Fibroblast of lung (primary cell): ENCODE measurements around the gene SVEP1.

Experiments used
- EZH2 ChIP-seq: IDR thresholded peaks from 2 replicates; pipeline ENCODE4 v1.5.1; 2012; ENCODE audit warnings: low read length, control low read depth, mild to moderate bottlenecking; ENCODE audit errors: missing control alignments
- TF ChIP-seq, protein P1 (sequence below), 2 donors: IDR thresholded peaks in 1 of 2; conservative IDR thresholded peaks in 1 of 2; 1 replicate in 1 of 2; 2 replicates in 1 of 2; pipeline ENCODE4 v1.5.1; 2011 to 2012; ENCODE audit warnings: low read length in 2 of 2, control low read depth in 1 of 2, inconsistent platforms in 1 of 2, low read depth in 1 of 2, mild to moderate bottlenecking in 1 of 2

DNA sequence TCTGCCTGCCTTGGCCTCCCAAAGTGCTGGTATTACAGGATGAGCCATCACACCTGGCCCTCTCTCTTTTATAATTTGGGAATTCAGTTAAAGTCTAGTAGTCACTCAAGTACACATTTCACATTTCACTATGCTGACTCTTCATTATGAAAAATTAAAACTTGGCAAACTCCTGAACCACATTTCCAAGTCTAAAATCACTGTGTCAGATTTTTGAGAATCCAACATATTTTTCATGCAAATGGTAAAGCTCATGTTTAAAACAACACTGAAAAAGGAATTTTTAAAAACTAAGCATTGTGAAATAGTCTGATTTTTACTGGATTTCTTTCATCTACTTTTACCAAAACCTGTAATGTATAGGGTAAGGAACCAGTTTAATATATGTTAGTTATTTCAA is 92.3 kb downstream of the SVEP1 start:
- TF ChIP-seq, protein P1, sequence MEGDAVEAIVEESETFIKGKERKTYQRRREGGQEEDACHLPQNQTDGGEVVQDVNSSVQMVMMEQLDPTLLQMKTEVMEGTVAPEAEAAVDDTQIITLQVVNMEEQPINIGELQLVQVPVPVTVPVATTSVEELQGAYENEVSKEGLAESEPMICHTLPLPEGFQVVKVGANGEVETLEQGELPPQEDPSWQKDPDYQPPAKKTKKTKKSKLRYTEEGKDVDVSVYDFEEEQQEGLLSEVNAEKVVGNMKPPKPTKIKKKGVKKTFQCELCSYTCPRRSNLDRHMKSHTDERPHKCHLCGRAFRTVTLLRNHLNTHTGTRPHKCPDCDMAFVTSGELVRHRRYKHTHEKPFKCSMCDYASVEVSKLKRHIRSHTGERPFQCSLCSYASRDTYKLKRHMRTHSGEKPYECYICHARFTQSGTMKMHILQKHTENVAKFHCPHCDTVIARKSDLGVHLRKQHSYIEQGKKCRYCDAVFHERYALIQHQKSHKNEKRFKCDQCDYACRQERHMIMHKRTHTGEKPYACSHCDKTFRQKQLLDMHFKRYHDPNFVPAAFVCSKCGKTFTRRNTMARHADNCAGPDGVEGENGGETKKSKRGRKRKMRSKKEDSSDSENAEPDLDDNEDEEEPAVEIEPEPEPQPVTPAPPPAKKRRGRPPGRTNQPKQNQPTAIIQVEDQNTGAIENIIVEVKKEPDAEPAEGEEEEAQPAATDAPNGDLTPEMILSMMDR (conservative IDR thresholded peaks at IDR 0.05 in 1 of 2, IDR thresholded peaks at IDR 0.05 in 1 of 2; ENCODE audit: low read depth in 1 of 2, low read length in 2 of 2) = no peak
- no peak for TF ChIP-seq EZH2
